Suprapubic skin (tissue), 4 donors: ENCODE data around the gene DHFR.

Source experiments
- EP300 ChIP-seq: sonication (generic); formaldehyde crosslinking; IDR thresholded peaks from one replicate; pipeline ENCODE4 v1.6.1; 2017; ENCODE audit warnings: antibody characterized with exemption
- POLR2AphosphoS5 ChIP-seq, 3 donors: sonication (generic); formaldehyde crosslinking; IDR thresholded peaks; one replicate each; pipeline ENCODE4 v1.6.1; 2017; ENCODE audit warnings: antibody characterized with exemption in 3 of 3
- TF ChIP-seq, protein P1 (sequence below), 2 donors: fragments of 200-600 bp in 1 of 2; fragments of 450-650 bp in 1 of 2; sonication (generic) in 1 of 2; IDR thresholded peaks; one replicate each; pipeline ENCODE4 v1.5.1; 2016 to 2019; ENCODE audit warnings: antibody characterized with exemption in 2 of 2, mild to moderate bottlenecking in 1 of 2, moderate library complexity in 1 of 2

DNA sequence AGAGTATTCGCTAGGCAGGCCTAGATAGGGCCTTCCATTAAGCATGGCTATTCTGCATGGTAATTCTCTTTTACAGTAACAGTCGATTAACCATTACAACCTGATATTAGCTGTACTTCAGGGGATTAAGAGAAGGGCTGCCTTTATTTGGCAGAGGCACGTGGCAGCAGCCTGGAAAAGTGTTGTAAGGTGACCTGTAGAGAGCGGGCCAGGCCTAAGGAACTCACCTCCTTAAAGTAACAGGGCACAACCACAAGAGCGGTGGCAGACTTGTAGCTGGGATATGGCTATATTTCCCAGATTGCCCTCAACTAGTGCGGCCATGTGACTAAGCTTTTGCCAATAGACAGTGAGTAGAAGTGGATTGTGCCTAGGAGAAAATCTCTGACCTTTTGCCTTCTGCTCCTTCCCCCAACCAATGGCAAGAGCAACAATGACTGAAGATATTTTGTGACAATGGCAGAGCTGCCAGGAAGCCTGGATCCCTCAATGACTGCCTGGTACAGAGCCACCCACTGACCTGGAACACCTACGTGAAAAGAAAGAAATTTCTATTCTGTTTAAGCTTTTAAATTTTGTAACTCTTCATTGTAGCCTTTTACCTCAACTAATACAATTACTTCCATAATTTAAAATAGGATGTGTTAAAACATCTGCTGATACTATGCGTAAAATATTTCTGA, 65.8 kb downstream of the DHFR start:
- TF ChIP-seq, protein P1, sequence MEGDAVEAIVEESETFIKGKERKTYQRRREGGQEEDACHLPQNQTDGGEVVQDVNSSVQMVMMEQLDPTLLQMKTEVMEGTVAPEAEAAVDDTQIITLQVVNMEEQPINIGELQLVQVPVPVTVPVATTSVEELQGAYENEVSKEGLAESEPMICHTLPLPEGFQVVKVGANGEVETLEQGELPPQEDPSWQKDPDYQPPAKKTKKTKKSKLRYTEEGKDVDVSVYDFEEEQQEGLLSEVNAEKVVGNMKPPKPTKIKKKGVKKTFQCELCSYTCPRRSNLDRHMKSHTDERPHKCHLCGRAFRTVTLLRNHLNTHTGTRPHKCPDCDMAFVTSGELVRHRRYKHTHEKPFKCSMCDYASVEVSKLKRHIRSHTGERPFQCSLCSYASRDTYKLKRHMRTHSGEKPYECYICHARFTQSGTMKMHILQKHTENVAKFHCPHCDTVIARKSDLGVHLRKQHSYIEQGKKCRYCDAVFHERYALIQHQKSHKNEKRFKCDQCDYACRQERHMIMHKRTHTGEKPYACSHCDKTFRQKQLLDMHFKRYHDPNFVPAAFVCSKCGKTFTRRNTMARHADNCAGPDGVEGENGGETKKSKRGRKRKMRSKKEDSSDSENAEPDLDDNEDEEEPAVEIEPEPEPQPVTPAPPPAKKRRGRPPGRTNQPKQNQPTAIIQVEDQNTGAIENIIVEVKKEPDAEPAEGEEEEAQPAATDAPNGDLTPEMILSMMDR (IDR thresholded peaks at IDR 0.05) = no peak
- TF ChIP-seq POLR2AphosphoS5 (IDR thresholded peaks at IDR 0.05) = no peak
- TF ChIP-seq EP300 = no peak
